ENCODE results near the gene ZNF207.

ZNF207 gene

GRCh38 chr17:32333187-32333586 lies 16.8 kb upstream of the ZNF207 start:
- H3K36me3 ChIP-seq (ENCODE audit: low read length) = peaks cover 17% of the 10 kb centered on the region; the same call in 1 of the 2 replicates
- TF ChIP-seq, protein P1, sequence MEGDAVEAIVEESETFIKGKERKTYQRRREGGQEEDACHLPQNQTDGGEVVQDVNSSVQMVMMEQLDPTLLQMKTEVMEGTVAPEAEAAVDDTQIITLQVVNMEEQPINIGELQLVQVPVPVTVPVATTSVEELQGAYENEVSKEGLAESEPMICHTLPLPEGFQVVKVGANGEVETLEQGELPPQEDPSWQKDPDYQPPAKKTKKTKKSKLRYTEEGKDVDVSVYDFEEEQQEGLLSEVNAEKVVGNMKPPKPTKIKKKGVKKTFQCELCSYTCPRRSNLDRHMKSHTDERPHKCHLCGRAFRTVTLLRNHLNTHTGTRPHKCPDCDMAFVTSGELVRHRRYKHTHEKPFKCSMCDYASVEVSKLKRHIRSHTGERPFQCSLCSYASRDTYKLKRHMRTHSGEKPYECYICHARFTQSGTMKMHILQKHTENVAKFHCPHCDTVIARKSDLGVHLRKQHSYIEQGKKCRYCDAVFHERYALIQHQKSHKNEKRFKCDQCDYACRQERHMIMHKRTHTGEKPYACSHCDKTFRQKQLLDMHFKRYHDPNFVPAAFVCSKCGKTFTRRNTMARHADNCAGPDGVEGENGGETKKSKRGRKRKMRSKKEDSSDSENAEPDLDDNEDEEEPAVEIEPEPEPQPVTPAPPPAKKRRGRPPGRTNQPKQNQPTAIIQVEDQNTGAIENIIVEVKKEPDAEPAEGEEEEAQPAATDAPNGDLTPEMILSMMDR (IDR thresholded peaks at IDR 0.05; ENCODE audit: insufficient read depth, low read length, poor library complexity, severe bottlenecking) = no peak
- TF ChIP-seq EZH2phosphoT487 (conservative IDR thresholded peaks at IDR 0.05; ENCODE audit: low read length) = no peak

GRCh38 chr17:32335046-32335445 lies 14.9 kb upstream of the ZNF207 start:
- Histone ChIP-seq H3K79me2 (ENCODE audit: insufficient read depth, low read length) (no peaks in the 10 kb centered on the region), H3K9me3 (ENCODE audit: insufficient read depth, low read length) (no peaks in the 10 kb centered on the region), H3F3A (ENCODE audit: insufficient read depth) (no peaks in the 10 kb centered on the region), H4K20me1 (ENCODE audit: low read depth, low read length) (no peaks in the 10 kb centered on the region), H3K4me3 (ENCODE audit: insufficient read depth, low read length, poor library complexity, severe bottlenecking) (no peak overlapping the region), H2AFZ (ENCODE audit: low read depth, low read length, severe bottlenecking) (no peak overlapping the region), H3K36me3 (ENCODE audit: low read length) (peaks cover 17% of the 10 kb centered on the region; the same call in 1 of the 2 replicates), H3K9me2 (replicated peaks; ENCODE audit: insufficient read depth, low read length) (no peaks in the 10 kb centered on the region), H3K9ac (ENCODE audit: low read length) (no peak overlapping the region), H3K4me2 (ENCODE audit: low read depth, low read length, poor library complexity, severe bottlenecking) (no peak overlapping the region), H3K27ac (ENCODE audit: low read depth, low read length) (no peak overlapping the region), H3K27me3 (ENCODE audit: low read length) (no peaks in the 10 kb centered on the region)
- TF ChIP-seq EZH2phosphoT487 (conservative IDR thresholded peaks at IDR 0.05; ENCODE audit: low read length) = no peak
- TF ChIP-seq, protein P1 (IDR thresholded peaks at IDR 0.05; ENCODE audit: insufficient read depth, low read length, poor library complexity, severe bottlenecking) = no peak

More at GRCh38 chr17:32333187-32333586, 16.8 kb upstream of the ZNF207 start:
- H3K4me3 ChIP-seq (ENCODE audit: insufficient read depth, low read length, poor library complexity, severe bottlenecking) = no peak overlapping the region
- H3K79me2 ChIP-seq (ENCODE audit: insufficient read depth, low read length) = no peaks in the 10 kb centered on the region
- no peak overlapping the region for H2AFZ ChIP-seq (ENCODE audit: low read depth, low read length, severe bottlenecking)
- no peaks in the 10 kb centered on the region for H3F3A ChIP-seq (ENCODE audit: insufficient read depth)
- H3K9me2 ChIP-seq (replicated peaks; ENCODE audit: insufficient read depth, low read length) = no peaks in the 10 kb centered on the region
- H3K4me2 ChIP-seq (ENCODE audit: low read depth, low read length, poor library complexity, severe bottlenecking) = no peak overlapping the region
- H3K27me3 ChIP-seq (ENCODE audit: low read length) = no peaks in the 10 kb centered on the region
- no peak overlapping the region for H3K9ac ChIP-seq (ENCODE audit: low read length)
- no peaks in the 10 kb centered on the region for H3K9me3 ChIP-seq (ENCODE audit: insufficient read depth, low read length)
- H3K27ac ChIP-seq (ENCODE audit: low read depth, low read length) = no peak overlapping the region
- H4K20me1 ChIP-seq (ENCODE audit: low read depth, low read length) = no peaks in the 10 kb centered on the region

DNA sequence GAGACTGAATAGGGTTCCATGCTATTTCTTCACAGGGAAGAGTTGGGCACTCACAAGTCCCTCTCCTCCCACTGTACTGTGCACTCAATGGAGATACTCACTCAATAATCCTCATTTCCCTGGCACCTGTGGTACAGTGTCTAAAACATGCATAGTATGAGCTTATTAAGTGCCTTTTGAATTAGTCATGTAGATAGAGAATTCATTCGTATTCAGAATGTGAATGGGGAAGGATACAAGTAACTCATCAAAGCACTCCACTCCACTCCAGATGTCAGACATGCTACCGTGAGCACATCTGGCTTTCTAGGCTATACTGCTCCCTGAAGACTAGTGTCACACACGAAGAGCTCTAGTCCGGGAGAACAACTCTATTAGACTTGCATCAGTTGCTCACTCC lies 14.3 kb upstream of the ZNF207 start:
- no peak overlapping the region for H2AFZ ChIP-seq (ENCODE audit: low read depth, low read length, severe bottlenecking)
- no peak overlapping the region for H3K4me3 ChIP-seq (ENCODE audit: insufficient read depth, low read length, poor library complexity, severe bottlenecking)
- H3K27me3 ChIP-seq (ENCODE audit: low read length) = no peaks in the 10 kb centered on the region
- H3K9me2 ChIP-seq (replicated peaks; ENCODE audit: insufficient read depth, low read length) = no peaks in the 10 kb centered on the region
- no peaks in the 10 kb centered on the region for H3K79me2 ChIP-seq (ENCODE audit: insufficient read depth, low read length)
- H3K36me3 ChIP-seq (ENCODE audit: low read length) = peaks cover 17% of the 10 kb centered on the region; the same call in 1 of the 2 replicates
- no peaks in the 10 kb centered on the region for H3F3A ChIP-seq (ENCODE audit: insufficient read depth)
- H3K9ac ChIP-seq (ENCODE audit: low read length) = no peak overlapping the region
- H3K27ac ChIP-seq (ENCODE audit: low read depth, low read length) = no peak overlapping the region
- H4K20me1 ChIP-seq (ENCODE audit: low read depth, low read length) = no peaks in the 10 kb centered on the region
- no peak for TF ChIP-seq EZH2phosphoT487 (conservative IDR thresholded peaks at IDR 0.05; ENCODE audit: low read length)
- TF ChIP-seq, protein P1 (IDR thresholded peaks at IDR 0.05; ENCODE audit: insufficient read depth, low read length, poor library complexity, severe bottlenecking) = no peak
- H3K4me2 ChIP-seq (ENCODE audit: low read depth, low read length, poor library complexity, severe bottlenecking) = no peak overlapping the region
- no peaks in the 10 kb centered on the region for H3K9me3 ChIP-seq (ENCODE audit: insufficient read depth, low read length)

Measured in SU-DHL-6 (cell line).